Measurements from ENCODE around the gene RANBP1.

Gene RANBP1

DNA sequence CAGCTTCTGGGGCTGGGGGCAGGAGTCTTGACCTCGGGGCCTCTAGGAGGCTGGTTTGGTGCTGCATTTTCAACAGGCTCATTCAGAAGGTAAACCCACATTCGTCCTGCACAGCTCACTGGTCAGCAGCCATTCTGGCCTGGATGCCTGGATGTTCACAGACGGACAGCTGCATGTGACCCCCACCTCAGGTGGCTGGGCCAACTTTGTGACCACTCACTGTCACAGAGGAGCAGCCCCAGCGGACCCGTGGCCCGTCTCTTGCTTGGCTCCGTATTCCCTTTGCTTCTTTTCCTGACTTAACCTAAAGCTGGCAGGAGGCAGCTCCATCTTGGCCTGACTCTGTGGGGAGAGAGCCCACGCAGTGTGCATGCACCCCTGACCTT is 27.6 kb upstream of the RANBP1 start:
- no peak for DNase-seq (ENCODE audit: low read depth, low spot score)

DNA sequence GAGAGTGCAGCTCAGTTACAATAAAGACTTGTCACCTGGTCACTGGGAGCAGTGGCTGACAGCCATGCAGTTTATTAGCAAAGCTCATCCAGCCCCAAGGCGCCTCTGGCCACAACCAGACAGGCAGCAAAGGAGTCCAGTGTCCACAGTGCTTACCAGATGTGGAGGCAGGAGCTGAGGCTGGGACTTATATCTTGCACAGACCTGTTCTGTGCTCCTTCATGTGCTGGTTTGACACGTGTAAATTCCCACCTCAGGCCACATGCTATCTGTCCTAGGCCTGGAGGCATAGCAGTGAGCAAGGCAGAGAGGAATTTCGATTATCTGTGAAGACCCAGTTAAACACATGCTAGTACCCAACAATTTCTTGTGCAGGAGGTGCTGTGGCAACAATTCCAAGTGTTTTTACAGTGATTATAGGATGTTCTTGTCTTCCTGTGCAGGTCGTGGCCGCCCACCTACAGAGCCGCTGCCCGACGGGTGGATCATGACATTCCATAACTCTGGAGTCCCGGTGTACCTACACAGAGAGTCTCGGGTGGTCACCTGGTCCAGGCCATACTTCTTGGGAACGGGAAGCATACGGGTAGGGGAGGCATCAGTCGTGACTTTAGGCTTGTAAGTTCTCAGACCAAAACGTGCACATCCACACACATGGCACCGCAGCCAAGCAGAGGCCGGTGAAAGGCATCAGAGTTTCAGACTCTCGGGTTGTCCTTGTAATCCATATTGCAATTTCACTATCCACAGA is 26.5 kb upstream of the RANBP1 start:
- no peak for DNase-seq (ENCODE audit: low read depth, low spot score)

DNA sequence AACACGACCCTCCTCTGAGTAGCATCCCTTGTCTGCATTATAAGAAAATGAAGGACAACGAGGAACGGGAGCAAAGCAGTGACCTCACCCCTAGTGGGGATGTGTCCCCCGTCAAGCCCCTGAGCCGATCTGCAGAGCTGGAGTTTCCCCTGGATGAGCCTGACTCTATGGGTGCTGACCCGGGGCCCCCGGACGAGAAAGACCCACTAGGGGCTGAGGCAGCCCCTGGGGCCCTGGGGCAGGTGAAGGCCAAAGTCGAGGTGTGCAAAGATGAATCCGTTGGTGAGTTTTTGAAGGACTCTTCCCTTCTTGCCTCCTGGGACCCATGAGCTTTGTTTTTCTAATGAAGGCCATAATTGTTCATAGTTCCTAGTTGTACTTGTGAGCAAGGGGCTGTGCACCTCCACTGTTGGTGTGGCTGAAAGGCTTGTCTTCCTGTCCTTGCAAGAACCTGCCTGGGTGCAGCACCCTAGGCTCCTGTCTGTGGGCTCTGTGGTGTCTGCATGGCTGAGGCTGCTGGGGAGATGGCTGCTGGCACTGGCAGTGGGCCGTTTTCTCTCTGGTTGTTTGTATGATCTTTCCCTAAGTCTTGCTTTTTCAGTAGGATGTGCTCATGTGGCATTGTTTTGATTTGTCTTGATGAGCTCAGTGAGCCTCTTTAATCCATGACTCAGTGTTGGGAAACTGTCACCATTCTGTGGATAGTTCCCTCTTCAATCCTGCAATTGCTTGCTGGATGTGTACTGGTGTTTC is 25.8 kb upstream of the RANBP1 start:
- DNase-seq (ENCODE audit: low read depth, low spot score) = no peak

DNA sequence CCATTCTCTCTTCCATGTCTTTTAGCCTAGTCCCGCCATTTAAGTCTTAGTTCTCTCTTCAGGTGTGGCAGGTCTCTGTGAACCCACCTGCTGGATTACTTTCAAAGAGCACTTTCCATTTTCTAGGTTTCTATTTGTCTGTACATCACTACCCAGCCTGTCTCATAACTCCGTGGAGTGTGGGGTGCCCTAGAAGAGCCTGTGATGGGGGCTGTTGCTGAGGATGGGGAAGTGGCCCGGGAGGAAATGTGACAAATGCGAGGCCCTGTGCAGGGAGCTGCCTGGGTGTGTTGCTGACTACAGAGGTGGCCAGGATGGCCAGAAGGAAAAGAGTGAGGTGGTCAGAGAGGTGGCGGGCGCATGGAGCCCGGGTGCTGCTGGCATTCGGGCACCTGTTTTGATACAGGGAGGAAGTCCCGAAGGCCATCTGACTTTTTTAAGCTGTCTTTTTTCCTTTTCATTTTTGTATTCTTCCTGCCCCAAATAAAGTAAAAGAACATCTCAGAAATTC is 25.1 kb upstream of the RANBP1 start:
- no peak for DNase-seq (ENCODE audit: low read depth, low spot score)

DNA sequence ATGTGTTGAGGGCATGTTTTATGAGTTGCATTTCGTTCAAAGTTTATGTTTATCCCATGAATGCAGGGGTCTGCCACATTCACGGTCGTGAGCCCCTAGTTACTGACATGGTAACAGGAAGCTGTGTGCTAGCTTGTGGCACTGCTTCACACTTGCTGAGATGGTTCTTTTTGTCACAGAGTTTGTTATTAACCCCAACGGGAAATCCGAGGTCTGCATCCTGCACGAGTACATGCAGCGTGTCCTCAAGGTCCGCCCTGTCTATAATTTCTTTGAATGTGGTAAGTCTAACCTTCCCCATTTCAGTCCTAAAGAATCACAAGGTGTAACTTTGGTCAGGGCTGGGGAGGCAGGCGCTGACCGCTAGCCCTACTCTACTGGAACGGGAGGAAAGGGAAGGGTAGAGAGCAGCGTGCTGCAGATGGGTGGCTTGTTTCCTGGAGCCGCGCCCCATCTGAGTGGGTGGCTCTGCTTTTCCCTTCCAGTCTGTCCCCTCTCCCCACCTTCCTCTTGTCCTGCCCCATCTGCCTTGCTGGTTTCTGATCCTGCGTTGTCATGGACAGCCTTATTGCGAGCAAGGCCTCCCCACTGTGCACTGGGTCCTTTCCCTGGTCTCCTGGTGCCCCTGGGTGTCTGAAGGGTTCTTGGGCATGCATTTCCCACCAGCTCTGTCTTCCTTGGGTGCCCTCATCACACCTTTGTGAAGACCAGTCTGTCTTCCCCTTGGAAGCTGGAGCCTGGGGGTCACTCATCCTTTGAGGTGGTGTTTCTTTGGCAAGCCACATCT is 24.0 kb upstream of the RANBP1 start:
- DNase-seq (ENCODE audit: low read depth, low spot score) = no peak

DNA sequence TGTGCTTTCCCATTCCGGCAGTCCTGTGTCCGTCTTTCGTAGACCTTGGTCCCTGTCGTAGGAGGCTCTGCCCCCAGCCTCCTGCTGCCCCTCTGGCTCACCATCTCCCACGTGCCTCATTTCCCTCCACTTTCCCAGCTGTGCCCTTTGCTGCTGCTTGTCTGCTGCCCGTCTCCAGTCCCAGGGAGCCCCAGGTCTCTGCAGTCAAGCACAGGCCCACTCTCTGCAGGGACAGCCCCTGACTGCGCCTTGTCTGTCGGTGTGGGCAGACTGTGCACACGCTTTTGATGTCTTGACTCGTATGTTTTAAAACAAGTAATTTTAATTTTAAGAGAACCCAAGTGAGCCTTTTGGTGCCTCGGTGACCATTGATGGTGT is 23.4 kb upstream of the RANBP1 start:
- DNase-seq (ENCODE audit: low read depth, low spot score) = no peak

DNA sequence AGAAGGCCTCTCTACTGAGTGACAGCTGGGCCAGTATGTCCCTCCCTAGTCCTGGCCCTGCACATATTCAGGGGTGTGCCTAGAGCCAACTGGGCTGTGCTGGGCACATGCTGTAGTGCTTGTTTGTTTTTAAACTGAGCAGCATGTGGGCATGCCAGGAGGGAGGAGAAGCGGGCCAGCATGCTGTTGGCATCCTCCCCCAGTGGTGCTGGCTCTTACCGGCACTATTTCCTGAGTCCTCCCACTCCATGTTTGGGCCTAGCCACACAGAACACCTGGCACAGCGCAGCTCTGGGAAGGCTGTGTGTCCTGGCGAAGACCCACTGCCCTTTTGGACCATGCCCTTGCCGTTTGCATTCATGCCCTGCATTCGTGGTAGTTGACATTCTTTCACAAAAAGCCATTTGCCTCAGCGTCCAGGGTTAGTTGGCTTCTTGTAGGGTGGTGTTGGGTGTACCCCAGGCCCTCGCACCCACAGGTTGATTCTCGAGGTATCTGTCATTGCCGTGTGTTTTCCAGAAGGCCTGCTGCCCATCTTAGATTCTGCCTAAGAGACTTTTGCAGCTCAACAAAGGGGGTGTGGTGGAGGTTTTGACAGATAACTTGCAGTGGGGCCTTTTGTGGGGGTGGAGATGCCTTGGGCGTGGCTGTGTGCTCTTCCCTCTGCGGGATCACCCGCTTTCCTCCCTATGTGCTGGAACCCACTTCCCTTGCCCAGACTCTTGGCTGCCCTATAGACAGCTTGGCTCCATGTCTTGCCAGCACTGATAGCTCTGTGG is 22.3 kb upstream of the RANBP1 start:
- no peak for DNase-seq (ENCODE audit: low read depth, low spot score)

DNA sequence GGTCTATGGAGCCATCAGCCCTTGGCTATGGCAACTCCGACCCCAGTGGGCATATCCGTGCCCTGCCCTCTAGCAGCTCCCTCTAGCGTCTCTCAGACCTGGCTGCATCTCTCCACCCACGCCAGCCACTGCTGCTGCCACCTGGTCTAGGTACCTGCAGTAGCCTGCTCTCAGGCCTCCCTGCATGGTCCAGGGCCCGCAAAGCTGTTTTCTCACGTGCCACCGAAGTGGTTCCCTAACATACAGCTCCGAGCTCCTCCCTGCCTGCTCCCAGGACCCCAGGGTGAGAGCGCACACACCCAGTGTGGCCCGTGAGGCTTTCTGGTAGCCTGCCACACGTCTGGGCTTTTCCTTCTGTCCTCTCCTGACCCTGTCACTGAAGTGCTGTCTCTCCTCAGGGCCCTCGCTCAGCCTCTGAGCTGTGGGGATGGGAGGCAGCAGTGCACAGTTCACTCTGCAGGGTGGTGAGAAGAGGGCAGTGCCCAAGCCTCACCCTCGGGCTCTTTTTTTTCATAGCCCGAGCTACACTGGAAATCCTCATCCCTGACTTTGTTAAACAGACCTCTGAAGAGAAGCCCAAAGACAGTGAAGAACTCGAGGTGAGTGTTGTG is 21.6 kb upstream of the RANBP1 start:
- no peak for DNase-seq (ENCODE audit: low read depth, low spot score)

DNA sequence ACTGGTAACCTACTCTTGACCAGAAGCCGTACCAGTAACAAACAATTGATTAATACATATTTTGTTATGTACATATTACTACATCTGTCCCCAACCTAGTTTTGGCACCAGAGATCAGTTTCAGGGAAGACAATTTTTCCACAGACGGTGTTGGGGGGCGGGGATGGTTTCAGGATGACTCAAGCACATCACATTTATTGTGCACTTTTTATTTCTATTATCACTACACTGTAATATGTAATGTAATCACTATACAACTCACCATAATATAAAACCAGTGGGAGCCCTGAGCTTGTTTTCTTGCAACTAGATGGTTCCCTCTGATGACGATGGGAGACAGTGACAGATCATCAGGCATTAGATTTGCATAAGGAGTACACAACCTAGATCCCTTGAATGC is 20.4 kb upstream of the RANBP1 start:
- DNase-seq (ENCODE audit: low read depth, low spot score) = no peak

DNA sequence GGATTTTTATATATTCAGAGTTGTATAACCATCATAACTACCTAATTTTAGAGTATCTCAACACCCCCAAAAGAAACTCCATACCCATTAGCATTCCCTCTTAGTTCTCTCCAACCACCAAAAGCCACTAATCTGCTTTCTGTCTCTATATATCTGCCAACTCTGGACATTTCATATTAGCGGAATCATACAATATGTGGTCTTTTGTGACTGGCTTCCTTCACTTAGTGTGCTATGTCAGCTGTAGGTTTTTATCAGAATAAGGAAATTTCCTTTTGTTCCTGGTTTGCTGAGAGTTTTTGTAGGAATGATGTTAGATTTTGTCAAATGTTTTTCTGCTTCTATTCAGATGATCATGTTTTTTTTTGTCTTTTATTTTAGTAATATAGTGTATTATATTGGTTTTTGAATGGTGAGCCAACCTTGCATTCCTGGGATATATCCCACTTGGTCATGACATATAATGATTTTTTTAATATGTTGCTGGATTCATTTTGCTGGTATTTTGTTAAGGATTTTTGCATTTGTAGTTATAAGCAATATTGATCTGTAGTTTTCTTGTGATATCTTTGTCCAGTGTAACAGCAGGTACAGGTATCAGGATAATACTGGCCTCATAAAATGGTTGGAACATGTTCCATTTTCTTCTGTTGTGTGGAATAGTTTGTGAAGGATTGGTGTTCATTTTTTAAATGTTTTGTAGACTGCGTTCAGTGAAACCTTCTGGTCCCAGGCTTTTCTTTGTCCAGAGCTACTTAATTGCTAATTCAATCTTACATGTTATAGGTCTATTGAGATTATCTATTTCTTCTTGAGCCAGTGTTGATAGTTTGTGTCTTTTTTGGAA is 19.1 kb upstream of the RANBP1 start:
- no peak for DNase-seq (ENCODE audit: low read depth, low spot score)

DNA sequence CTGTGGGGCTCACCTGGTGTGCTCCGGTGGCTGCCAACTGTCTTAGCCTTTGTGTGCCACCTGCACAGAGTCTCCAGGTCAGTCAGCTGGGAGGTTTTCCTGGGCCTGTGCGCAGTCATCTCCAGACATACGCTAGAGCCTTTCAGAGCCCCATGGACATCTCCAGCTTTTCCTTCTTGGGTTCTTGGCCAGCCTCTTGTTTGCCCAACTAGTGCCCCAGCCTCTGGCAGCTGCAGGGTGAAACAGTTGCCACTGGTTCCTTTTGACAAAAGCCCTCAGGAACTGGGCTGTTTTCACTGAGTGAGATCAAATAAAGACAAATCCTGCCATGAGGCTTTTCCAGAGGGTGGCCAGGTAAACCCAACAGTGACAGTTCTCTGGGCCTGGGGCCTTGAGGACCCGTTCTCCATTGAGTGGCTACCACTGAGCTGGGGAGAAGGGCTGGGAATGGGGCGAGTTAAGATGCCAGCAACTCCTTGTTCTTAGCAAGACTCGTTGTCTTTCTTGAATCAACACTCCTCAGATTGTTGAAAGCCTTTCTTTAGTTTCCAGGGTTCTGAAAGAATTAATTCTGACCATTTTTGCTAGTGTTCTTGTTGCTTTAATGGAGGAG is 16.7 kb upstream of the RANBP1 start:
- DNase-seq (ENCODE audit: low read depth, low spot score) = no peak

DNA sequence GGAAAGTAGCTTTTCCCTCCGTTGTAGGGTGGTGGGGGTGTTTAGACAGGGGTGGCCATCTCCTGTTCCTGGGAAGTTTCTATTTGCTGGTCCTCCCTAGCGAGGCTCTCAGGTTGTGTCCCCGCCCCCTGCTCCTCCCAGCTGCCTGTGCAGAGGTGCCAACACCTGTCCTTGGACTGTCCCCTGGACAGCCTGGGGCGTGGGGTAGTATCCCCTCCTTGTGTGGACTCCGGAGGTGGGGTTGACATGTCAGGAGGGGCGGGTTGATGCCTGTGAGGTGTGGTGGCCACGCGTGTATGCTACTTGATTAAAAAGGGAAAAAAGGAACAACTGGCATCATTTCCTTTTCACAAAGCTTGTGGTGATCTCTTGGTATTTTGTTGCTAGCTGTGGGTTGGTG is 14.3 kb upstream of the RANBP1 start:
- DNase-seq (ENCODE audit: low read depth, low spot score) = no peak

DNA sequence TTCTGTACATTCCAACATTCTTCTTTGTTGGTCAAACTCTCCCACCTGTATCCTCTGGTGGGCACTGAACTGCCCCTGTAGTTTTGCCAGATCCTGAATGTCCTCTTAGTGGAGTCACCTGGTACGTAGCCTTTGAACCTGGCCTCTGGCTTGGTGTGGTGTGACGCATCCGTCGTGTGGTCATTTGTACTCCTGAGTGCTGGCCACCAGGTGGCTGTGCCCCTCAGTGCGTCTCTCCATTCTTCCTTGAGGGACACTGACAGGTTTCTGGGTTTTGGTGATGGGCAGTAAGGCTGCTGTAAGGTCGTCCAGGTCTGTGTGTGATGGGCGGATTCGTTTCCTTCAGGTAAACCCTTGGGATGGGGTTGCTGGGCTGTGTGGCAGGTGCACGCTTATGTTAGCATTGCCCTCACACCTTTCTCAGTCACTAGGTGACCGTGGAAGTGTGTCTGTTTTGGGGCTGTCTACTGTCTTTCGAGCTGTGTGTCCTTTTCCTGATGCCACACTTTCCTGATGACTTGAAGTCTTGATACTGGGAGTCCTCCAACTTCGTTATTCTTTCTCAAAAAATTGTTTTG is 13.6 kb upstream of the RANBP1 start:
- DNase-seq (ENCODE audit: low read depth, low spot score) = no peak

DNA sequence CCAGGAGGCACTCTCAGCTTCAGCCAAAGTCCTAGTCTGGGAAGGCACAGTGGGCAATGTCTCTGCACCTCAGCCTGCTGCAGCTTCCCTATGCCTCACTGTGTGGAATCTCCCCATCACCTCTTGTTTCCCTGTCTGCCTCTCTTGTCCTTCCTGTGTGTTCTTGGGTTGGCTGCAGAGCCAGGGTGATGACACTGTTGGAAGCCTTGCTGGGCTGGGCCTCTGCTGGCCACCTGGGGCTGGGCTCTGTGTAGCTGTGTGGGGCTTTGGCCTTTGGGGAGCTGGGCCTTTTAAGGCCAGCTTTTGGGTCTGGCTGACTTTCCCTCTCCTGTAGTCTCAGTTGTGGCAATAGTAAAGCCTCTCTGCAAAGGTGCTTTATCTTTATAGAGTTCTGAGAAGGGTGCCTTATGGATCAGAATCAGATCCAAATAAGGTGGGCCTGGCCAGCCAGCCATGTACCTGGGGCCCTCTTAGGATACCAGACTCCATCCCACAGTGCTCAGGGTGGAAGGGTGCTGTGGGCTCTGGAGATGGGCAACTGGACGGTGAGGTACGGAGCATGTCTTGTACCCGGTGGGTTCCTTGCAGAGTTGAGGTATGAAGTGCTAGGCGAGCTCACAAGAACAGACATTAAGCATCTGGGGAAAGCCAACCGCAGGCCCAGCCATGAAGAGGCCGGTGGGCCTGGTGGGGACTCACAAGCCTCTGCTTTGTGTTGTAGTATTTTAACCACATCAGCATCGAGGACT is 10.3 kb upstream of the RANBP1 start:
- DNase-seq (ENCODE audit: low read depth, low spot score) = no peak

DNA sequence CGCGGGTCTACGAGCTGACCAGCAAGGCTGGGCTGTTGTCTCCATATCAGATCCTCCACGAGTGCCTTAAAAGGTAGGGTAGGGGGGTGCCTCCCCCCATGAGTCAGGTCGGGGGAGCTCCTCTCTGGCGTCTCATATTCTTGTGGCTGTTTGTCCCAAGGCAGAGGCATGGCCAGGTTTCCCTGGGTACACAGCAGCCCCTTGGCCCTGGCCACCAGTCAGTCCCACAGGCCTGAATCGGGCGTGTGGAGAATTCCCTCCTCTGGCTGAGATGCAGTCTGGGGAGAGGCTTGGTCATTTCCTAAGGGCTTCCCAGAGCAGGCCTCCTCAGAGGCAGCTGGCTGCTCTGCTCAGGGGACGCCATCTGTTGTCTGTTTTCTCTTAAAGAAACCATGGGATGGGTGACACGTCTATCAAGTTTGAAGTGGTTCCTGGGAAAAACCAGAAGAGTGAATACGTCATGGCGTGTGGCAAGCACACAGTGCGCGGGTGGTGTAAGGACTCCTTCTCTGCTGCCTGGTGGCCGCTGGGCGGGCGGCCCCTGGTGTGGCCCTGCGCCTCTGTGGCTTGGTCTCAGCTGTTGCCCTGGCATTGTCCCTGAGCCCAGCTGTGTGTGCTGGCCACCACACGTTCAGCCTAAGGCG is 9.6 kb upstream of the RANBP1 start:
- DNase-seq (ENCODE audit: low read depth, low spot score) = no peak

DNA sequence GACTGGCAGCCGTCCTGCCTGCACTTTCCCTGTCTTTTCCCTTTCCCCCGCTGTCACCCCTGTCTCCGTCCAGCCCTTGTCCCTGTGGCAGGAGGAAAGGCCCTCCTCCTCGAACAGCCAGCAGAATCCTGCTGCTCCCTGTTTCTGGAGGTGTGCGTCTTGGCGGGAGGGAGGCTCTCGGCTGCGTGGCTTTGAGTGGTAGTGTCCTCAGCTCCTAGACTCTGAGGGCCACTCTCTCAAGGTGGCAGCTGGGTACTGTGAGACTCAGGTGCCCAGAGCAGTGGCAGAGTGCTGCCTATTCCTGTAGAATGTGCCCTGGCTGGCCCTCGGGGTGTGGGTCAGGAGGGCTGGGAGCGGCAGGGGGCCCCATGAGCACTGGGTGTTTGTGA is 9.1 kb upstream of the RANBP1 start:
- no peak for DNase-seq (ENCODE audit: low read depth, low spot score)

DNA sequence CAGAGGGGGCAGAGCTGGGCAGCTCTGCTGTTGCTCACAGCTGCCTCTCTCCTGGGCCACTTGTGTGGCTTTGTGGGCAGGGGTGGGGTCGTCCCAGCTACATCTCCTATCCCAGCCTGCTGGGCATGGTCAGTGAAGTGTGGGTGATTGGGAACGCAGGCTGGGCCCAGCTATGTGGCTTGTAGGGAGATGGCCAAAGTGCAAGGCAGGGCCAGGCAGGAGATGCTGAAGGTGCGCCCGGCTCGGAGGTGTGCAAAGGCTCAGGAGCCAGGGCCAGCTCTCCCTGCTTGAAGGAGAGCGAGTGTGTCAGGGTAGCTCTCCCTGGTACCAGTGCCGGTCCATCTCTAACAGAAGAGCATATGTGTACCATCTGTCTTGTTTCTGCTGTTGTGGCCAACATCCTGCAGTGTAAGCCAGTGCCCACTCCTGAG is 8.4 kb upstream of the RANBP1 start:
- no peak for DNase-seq (ENCODE audit: low read depth, low spot score)

Data from ELF-1 (cell line).